ENCODE measurements around the gene MACROD2.

- no peak for TF ChIP-seq CTCF (IDR thresholded peaks at IDR 0.05)
- no peak for TF ChIP-seq POLR2A (IDR thresholded peaks at IDR 0.05)
Observed at GRCh38 chr20:14878676-14879019, 883.3 kb downstream of the MACROD2 start.
